GM15510 (cell line): ENCODE results near the gene CENPM.

Experiments used
- POLR2A ChIP-seq: IDR thresholded peaks from 3 replicates; pipeline ENCODE4 v1.6.1; 2011; ENCODE audit warnings: borderline replicate concordance; ENCODE audit not compliant: insufficient read length; ENCODE audit errors: extremely low read depth

The CENPM gene

GRCh38 chr22:41904450-41905410 is 42.2 kb downstream of the CENPM start:
- no peak for TF ChIP-seq POLR2A

GRCh38 chr22:41902932-41903421 is 44.0 kb downstream of the CENPM start:
- TF ChIP-seq POLR2A, result no peak

DNA sequence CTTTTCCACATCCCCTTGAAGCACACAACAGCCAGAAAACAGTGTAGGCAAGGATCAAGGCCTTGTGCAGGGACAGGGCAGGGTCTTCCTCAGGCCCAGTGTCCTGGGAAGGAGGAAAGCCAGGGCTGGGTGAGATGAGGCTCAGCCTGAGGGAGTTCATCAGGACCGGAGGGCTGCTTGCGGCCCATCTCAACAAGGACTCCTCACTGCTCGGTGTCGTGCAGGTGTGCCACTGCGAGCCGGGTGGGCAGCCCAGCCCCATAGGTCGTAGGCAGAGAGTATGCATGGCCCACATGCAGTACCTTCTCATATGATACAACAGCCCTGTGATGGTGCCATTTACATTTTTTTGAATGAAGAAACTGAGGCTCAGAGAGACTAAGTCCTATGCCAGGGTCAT is 44.9 kb downstream of the CENPM start:
- TF ChIP-seq POLR2A, result no peak

DNA sequence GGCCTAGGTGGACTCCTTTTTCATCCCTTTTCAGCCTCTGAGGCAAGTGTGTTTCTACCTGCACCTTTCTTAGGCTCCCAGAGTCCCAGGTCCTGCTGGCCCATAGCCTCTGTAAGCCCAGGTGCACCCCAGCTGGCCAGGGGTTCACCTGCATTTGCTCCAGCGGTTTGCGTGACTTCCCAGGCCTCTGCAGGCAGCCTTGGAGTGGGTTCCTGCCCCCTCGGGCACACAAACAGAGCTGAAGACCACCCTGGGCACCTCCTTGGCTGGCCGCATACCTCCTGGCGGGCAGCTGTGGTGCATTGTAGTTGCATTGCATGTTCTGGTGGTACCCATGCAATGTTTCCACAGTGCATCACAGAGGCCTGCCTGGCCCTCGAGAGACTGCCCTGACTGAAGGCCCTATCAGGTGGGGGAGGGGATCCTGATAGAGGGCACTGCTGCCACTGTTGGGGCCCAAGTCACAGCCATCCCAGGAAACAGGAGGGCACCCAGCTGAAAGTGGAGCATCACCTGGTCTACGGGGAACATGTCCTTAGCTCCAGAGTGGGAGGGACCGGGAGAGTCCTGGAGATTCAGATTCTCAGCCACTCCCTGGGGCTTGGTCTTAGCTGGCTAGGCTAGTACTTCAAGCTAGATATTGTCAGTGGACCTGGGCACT is 46.2 kb downstream of the CENPM start:
- TF ChIP-seq POLR2A, result no peak

DNA sequence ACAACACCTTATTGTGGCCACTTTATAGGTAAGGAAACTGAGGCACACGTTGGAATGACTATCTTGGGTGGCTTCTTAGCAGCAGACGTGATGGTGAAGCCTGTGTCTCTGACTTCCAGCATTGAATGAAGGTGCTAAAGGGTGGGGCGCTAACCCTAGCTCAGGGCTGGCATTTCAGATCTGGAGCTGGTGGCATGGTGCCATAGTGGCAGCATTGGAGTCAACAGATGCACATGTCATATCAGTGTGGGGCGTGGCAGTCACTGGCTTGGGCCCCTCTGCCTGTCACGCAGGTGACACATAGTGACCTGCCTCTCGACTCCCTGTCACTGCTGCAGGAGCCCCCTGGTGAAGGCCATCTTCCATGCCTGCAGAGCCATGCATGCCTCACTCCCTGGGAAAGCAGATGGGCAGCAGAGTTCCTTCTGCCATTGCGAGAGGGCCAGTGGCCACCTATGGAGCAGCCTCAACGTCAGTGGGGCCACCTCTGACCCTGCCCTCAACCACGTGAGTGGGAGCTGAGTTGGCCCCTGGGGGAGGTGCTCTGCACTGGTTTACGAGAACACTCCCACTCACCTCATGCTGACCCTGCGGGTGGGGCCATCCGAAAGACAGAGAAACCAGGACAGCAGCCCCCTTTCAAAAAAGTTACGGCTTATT is 46.8 kb downstream of the CENPM start:
- no peak for TF ChIP-seq POLR2A

- TF ChIP-seq POLR2A, result no peak
These were observed 47.8 kb downstream of the CENPM start for GRCh38 chr22:41899110-41899509.

GRCh38 chr22:41898645-41899044 is 48.3 kb downstream of the CENPM start:
- TF ChIP-seq POLR2A, result no peak

DNA sequence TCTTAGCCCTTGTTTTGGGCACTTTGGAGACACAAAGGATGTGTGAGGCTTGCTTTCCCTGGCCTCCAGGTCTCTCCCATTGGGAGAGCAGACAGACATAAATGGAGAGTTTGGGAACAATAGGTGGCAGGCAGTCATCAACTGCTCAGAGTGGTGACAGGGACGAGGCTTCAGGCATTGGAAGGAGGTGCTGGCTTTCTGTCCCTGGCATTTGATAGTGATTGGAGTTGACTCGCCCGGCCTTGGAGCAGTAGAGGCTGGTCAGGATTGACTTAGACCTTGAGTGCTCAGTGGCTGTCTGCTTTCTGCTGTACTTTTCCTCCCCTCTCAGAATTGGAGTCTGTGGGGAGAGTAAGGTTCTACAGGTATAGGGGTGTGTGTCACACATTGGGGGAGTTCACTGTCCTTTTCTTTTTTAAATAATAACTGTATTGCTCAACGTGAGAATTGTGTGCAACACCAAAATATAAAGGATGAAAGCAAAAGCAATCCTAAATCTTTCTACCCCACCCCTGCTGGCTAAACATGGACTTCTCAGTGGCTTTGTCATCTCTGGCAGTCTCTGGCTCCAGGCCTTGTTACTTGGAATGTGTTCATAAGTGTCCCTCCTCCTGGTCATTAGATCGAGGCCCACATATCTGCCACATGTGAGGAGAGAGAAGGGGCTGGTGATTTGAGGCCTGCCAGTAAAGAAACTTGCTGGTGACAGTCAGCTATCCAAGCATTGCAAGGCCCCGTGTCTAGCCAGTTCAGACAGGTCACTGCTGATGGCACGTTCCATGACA is 53.2 kb downstream of the CENPM start:
- no peak for TF ChIP-seq POLR2A

DNA sequence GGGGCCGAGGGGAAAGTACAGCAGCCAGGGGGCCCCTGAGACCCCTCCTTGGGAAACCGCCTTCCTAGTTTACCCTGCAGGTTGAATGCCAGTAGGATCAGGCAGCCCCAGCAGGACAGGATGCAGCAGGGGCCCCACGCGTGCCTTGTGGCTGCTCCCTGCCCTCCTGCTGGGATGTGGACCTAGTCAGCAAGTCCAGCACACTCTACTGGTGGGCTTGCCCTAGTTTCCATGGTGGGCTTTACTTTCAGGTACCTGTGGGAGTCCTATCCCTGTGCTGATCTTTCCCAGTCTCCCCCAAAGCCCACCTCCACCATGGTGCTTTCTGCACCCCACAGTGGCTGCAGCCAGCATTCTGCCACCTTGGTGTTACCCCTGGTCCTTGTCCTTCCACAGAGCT is 54.2 kb downstream of the CENPM start:
- TF ChIP-seq POLR2A, result no peak

DNA sequence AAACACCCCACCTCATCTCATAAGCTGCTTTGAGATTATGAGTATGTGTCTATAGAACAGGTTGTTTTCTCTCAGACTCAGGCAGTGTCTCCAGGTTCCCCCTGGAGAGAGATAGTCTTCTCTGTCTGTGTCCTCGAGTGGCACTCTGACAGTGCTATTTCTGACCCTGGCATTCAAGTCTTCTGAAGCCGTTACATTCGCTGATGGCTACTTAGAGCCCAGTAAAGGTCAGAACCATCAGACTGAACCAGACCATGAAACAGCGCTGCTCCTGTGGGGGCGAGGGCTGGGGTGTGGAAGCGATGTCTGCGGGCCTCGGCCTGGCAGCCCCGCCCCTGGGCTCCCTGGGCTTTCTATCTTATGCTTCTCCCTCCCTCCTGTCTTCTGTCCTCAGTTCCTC is 55.5 kb downstream of the CENPM start:
- TF ChIP-seq POLR2A, result no peak
